H1 (cell line): Measurements from ENCODE around the gene SPOCK1. TPM values are rescaled to one million over a fixed set of nuclear protein-coding genes. Genes with fewer than 3 reads are reported as not detected.

Source experiments
- EZH2 ChIP-seq: fragments of 200-600 bp; sonication (generic); IDR thresholded peaks from 2 replicates; pipeline ENCODE4 v1.7.1; 2012; ENCODE audit warnings: low read depth, mild to moderate bottlenecking, moderate library complexity, low read length, inconsistent platforms; ENCODE audit not compliant: severe bottlenecking
- HDAC6 ChIP-seq: IDR thresholded peaks from one replicate; pipeline ENCODE4 v1.7.1; 2012; ENCODE audit warnings: low read depth, mild to moderate bottlenecking, inconsistent platforms, low read length, moderate library complexity
- RXRA ChIP-seq: IDR thresholded peaks from 2 replicates; pipeline ENCODE4 v1.6.1; 2011; ENCODE audit warnings: low read depth, mild to moderate bottlenecking, low read length, moderate library complexity; ENCODE audit not compliant: insufficient read depth
- polyA plus RNA-seq, 7 experiments: library from polyadenylated mRNA; depleted of rRNA in 3 of 7; stranded (reverse) in 5 of 7; unstranded in 2 of 7; fragments of >200 nt in 5 of 7; fragments of 200-250 nt in 2 of 7; gene quantifications; 1 replicate in 5 of 7; 2 replicates in 1 of 7; 4 replicates in 1 of 7; pipeline versions ENCODE4 v1.2.1 to v1.2.3, GENCODE V29; 2011 to 2013; ENCODE audit warnings: missing spikeins in 2 of 7, mixed read lengths in 2 of 7
- total RNA-seq: library from RNA; stranded (reverse); fragmentation: NEBNext Ultra II Directional; extraction: Animal tissue kit (Norgen Biotek cat#: 25700); gene quantifications from 2 replicates; pipeline ENCODE4 v1.2.1, GENCODE V29; 2021

The SPOCK1 gene
- total and polyA plus RNA-seq, 2 of the 8 experiments (the other 6 are each of a cell fraction or from before 2014, with no cell fraction given), result 6.9 to 18.1 TPM

DNA sequence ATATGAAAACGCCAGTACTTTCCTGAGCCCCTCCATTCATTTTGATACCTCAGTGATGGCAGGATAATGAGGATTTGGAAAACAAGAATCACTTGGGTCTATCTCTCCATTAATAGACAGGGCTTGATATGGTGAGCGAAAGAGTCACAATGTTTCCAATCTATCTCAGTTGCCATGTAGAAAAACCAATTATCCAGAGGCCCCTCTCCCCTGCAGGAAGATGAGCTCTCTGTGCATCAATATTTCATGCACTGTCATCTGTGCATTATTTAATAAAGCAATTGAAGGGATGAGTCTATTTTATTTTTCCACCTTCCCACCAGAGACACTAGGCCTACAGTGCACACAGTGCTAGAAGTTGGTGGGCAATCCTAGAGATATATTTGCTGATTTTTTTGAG is 326.9 kb downstream of the SPOCK1 start (continued):
- TF ChIP-seq EZH2 (no peak), RXRA (no peak), HDAC6 (no peak)
